Measurements from ENCODE around the gene PODXL2.
"Not testable (repeated sequence)": the region's sequence is repeated elsewhere in the genome, so short reads cannot be mapped to it uniquely, and the experiment has no call there.

Gene PODXL2

GRCh38 chr3:127680146-127680661, 51.2 kb downstream of the PODXL2 start:
- TF ChIP-seq CTCF (conservative IDR thresholded peaks at IDR 0.05; ENCODE audit: low read depth), result no peak
- ChIA-PET CTCF (interaction anchor here (0.5 to 1.1 kb wide), 5 partner anchors 11 to 1075 kb away, joined by 3 to 4 read pairs (median 3); no protein-coding TSS in a partner anchor), POLR2A (ENCODE audit: low non-redundant PET) (no interaction called here)
- DNase-seq (ENCODE audit: low spot score), result no peak
- H3K27ac ChIP-seq, result no peak overlapping the region

DNA sequence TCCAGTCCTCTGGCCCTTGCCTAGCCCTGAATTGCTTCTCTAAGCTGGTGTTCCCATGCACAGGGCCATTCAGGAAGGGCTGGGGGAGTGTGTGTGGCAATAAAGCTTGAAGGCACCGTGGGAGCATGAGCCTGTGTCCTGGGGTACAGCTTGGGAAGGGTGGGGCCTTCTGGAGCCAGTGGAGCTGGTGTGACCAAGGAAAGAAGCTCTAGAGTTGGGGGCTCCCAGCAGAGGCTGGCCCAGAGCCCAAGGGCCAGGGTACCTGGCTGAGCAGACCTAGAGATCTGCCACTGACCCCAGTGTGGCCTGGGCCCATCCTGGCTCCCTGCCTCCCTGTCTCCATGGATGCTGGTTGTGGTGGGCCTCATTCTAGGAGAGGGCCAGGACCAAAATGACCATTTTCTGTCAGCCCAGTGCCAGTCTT, 51.8 kb downstream of the PODXL2 start:
- DNase-seq (ENCODE audit: low spot score), result no peak
- ChIA-PET CTCF (interaction anchor here (0.5 to 1.2 kb wide), 3 partner anchors 14 to 417 kb away, joined by 3 read pairs; no protein-coding TSS in a partner anchor), POLR2A (ENCODE audit: low non-redundant PET) (no interaction called here)
- peak overlapping the region; percentile 24 for H3K27ac ChIP-seq
- no peak for TF ChIP-seq CTCF (conservative IDR thresholded peaks at IDR 0.05; ENCODE audit: low read depth)

GRCh38 chr3:127682175-127682554, 53.2 kb downstream of the PODXL2 start:
- DNase-seq (ENCODE audit: low spot score); H3K27ac ChIP-seq; POLR2A ChIA-PET (ENCODE audit: low non-redundant PET): not testable (repeated sequence)
- CTCF ChIA-PET, result interaction anchor here (0.7 to 1.1 kb wide), 3 partner anchors 14 to 307 kb away, joined by 3 to 5 read pairs (median 4); no protein-coding TSS in a partner anchor

DNA sequence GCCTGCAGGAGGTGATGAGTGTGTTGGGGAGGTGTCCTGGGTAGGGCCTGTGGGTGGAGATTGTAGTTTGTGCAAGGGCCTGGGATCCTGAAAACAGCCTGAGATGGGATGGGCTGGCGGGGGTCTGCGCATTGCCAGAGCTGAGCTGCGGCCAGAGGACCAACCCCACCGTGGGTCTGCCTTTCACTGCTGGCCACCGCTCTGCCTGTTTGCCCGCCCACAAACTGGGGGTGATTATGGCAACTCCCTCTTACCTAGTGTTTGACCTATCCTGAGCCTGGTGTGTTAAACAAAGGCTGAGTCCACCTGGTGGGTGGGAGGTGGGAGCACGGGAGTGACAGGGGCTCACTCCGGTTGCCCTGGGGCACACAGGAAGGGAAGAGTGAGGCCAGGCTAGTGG, 53.6 kb downstream of the PODXL2 start:
- ChIA-PET POLR2A (ENCODE audit: low non-redundant PET) (no interaction called here), CTCF (interaction anchor here (0.7 to 1.1 kb wide), 4 partner anchors 13 to 307 kb away, joined by 3 to 5 read pairs (median 4); no protein-coding TSS in a partner anchor)
- no peak for DNase-seq (ENCODE audit: low spot score)
- no peak for TF ChIP-seq CTCF (conservative IDR thresholded peaks at IDR 0.05; ENCODE audit: low read depth)
- H3K27ac ChIP-seq, result no peak overlapping the region

DNA sequence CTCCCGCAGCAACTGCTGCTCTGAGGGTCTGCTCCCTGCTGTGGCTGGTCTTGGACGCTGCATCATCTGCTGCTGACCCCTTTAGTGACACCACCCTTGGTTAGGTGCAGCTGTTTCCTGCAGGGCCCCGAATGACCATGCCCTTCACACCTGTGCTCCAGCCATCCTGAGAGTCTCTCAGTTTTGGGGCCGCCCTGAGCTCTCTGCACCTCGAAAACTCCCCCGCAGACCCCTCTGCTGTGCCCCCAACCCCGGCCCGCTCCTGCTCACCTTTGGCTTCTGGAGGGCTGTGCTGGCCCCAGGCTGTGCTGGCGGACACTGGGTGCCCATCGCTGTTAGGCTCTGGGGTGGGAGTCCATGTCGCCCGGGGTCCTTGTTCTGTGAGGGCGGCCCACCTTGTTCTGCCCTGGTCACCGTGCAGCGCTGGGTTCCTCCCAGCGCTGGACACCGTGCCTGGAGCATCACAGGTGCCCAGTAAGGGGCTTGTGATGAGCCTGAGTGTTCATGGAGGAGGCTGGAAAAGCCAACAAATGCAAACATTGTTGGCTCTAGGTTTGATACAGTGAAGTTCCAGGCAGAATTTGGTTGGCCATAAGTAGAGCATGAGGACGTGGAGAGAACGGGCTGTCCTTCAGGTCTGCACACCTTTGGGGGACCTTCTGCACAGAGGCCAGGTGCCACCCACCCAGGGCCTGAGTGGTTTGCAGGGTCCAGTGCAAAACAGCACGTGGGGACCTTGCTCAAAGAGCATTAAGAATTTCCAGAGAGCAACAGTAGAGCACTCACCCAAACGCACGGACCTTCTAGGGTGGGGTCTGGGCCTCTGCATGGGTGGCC, 56.1 kb downstream of the PODXL2 start:
- POLR2A ChIA-PET (ENCODE audit: low non-redundant PET), result no interaction called here
- H3K27ac ChIP-seq, result peak overlapping the region; percentile 43
- no peak for DNase-seq (ENCODE audit: low spot score)
- CTCF ChIA-PET, result interaction anchor here (0.7 kb wide), 1 partner anchor 427 kb away, joined by 3 read pairs; no protein-coding TSS in a partner anchor
- no peak for TF ChIP-seq CTCF (conservative IDR thresholded peaks at IDR 0.05; ENCODE audit: low read depth)

DNA sequence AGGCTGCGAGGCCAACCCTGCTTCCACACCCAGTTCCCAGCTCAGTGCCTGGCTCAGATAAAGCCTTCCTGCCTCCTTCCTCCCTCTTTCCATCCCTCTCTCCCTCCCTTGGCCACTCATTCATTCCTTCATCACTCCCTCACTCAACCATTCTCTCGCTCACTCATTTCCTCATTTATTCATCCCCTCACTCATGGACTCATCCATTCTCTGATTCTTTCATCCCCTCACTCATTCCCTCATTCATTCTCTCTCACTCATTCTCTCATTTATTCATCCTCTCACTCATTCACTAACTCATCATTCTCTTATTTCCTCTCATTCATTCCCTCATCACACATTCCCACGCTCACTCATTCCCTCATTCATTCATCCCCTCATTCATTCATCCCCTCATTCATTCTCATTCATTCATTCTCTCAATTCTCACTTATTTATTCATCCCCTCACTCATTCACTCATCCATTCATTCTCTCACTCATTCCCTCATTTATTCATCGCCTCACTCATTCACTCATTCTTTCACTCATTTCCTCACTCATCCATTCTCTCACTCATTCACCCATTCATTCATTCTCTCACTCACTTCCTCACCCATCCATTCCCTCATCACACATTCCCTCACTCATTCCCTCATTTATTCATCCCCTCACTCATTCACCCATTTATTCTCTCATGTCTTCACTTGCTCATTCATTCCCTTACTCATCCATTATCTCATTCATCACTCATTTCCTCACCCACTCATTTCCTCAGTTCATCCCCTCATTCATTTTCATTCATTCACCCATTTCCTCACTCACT, 56.9 kb downstream of the PODXL2 start:
- POLR2A ChIA-PET (ENCODE audit: low non-redundant PET), result no interaction called here
- CTCF ChIA-PET, result interaction anchor here (0.7 kb wide), 1 partner anchor 428 kb away, joined by 3 read pairs; no protein-coding TSS in a partner anchor
- no peak for TF ChIP-seq CTCF (conservative IDR thresholded peaks at IDR 0.05; ENCODE audit: low read depth)
- no peak for DNase-seq (ENCODE audit: low spot score)
- peak overlapping the region; percentile 43 for H3K27ac ChIP-seq
